OCI-LY1 (cell line): ENCODE data around the gene UQCRFS1.

Source experiments
- EZH2 ChIP-seq: fragments of 200-600 bp; sonication (generic), shearing (Covaris generic); IDR thresholded peaks from 2 replicates; pipeline ENCODE4 v1.8.0; 2017; ENCODE audit warnings: borderline replicate concordance, mixed run types, mild to moderate bottlenecking, antibody characterized with exemption, low read length, moderate library complexity, mixed read lengths
- TF ChIP-seq, protein P1 (sequence below): fragments of 200-600 bp; sonication (generic), shearing (Covaris generic); IDR thresholded peaks from 2 replicates; pipeline ENCODE4 v1.5.1; 2017; ENCODE audit warnings: mild to moderate bottlenecking, antibody characterized with exemption, low read length, moderate library complexity, mixed read lengths

DNA sequence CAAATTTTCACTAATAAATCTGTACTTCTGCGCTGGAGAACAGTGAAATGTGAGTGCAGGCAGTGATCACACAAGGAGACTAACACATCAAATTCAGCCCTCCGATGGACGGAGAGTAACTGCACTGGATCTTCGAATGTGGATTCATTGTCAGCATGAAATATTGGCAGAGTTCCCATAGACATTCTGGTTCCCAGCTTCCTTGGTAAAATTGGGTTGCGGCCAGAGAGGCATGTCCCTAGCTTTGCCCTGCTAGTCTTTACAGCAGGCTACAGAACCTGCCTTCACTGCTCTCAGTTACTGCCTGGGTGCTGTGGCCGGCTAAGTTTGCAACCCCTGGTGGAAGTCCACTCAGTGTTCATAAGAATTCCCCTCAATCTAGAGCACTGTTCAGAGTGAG lies 32.3 kb upstream of the UQCRFS1 start:
- TF ChIP-seq EZH2, result no peak
- TF ChIP-seq, protein P1, sequence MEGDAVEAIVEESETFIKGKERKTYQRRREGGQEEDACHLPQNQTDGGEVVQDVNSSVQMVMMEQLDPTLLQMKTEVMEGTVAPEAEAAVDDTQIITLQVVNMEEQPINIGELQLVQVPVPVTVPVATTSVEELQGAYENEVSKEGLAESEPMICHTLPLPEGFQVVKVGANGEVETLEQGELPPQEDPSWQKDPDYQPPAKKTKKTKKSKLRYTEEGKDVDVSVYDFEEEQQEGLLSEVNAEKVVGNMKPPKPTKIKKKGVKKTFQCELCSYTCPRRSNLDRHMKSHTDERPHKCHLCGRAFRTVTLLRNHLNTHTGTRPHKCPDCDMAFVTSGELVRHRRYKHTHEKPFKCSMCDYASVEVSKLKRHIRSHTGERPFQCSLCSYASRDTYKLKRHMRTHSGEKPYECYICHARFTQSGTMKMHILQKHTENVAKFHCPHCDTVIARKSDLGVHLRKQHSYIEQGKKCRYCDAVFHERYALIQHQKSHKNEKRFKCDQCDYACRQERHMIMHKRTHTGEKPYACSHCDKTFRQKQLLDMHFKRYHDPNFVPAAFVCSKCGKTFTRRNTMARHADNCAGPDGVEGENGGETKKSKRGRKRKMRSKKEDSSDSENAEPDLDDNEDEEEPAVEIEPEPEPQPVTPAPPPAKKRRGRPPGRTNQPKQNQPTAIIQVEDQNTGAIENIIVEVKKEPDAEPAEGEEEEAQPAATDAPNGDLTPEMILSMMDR, result no peak
